ENCODE data around the gene CHORDC1. TPM values are rescaled to one million over a fixed set of nuclear protein-coding genes. Genes with fewer than 3 reads are reported as not detected.
"Not testable (repeated sequence)": the region's sequence is repeated elsewhere in the genome, so short reads cannot be mapped to it uniquely, and the experiment has no call there.

CHORDC1 gene
- total RNA-seq, 1 experiment from 2014 or later, result 95.6 TPM

DNA sequence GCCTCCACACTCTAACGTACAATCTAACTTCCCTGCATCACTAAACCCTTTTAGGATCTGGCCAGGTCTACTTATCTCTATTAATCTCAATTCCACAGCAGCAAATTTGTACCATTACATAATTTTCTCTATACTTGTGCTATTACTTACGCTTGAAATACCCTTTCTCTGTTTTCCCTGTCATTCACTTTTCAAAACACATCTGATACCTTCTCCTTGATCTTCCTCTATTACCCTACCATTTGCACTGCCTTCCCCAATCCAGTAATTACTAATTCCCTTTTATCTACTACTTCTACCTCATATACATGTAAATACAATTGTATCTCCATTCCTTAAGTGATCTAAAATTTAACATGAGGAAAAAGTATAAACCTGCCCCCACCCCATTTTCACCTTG is 14.0 kb downstream of the CHORDC1 start (continued):
- no peak for TF ChIP-seq RAD21 (IDR thresholded peaks at IDR 0.05; ENCODE audit: low read depth)
- no peak for TF ChIP-seq SP1 (IDR thresholded peaks at IDR 0.05; ENCODE audit: low read depth)
- TF ChIP-seq, protein P1, sequence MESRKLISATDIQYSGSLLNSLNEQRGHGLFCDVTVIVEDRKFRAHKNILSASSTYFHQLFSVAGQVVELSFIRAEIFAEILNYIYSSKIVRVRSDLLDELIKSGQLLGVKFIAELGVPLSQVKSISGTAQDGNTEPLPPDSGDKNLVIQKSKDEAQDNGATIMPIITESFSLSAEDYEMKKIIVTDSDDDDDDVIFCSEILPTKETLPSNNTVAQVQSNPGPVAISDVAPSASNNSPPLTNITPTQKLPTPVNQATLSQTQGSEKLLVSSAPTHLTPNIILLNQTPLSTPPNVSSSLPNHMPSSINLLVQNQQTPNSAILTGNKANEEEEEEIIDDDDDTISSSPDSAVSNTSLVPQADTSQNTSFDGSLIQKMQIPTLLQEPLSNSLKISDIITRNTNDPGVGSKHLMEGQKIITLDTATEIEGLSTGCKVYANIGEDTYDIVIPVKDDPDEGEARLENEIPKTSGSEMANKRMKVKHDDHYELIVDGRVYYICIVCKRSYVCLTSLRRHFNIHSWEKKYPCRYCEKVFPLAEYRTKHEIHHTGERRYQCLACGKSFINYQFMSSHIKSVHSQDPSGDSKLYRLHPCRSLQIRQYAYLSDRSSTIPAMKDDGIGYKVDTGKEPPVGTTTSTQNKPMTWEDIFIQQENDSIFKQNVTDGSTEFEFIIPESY (IDR thresholded peaks at IDR 0.05; ENCODE audit: extremely low read depth, insufficient replicate concordance, low read length), result no peak
- no peak for TF ChIP-seq ZFX (IDR thresholded peaks at IDR 0.05)
- TF ChIP-seq ELF1 (IDR thresholded peaks at IDR 0.05; ENCODE audit: borderline replicate concordance, low read depth), result no peak
- TF ChIP-seq ZNF274 (IDR thresholded peaks at IDR 0.05; ENCODE audit: low read depth, low read length), result no peak
- TF ChIP-seq POLR2A (IDR thresholded peaks at IDR 0.05; ENCODE audit: borderline replicate concordance, extremely low read depth, insufficient read depth, insufficient read length), result no peak

DNA sequence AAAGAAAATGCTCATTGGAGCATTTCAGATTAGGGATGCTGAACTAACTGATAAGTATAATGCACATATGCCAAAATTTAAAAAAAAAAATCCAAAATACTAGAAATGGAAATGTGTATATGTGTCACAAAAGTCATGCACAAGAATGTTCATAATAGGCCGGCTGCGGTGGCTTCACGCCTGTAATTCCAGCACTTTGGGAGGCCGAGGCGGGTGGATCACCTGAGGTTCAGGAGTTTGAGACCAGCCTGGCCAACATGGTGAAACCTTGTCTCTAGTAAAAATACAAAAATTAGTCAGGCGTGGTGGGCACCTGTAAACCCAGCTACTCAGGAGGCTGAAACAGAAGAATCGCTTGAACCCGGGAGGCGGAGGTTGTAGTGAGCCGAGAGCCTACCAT is 14.9 kb downstream of the CHORDC1 start:
- Histone ChIP-seq H4K20me1 (ENCODE audit: insufficient read depth) (peaks cover 39% of the 10 kb centered on the region; the same call in 1 of the 2 replicates), H3K79me2 (ENCODE audit: insufficient read depth, low read length) (peaks cover 90% of the 10 kb centered on the region), H3K36me3 (ENCODE audit: control insufficient read depth in 1 of 2, insufficient read depth in 2 of 2, low read length in 2 of 2) (peaks cover 37 to 61% of the 10 kb centered on the region in 2 experiments)
- H3K4me2 ChIP-seq (ENCODE audit: low read length); H3K4me1 ChIP-seq (ENCODE audit: control insufficient read depth in 1 of 2, insufficient read depth in 2 of 2, low read length in 2 of 2); H3K9ac ChIP-seq (ENCODE audit: low read length); H3K9me3 ChIP-seq (ENCODE audit: control insufficient read depth in 1 of 2, insufficient read depth in 1 of 2, low read depth in 1 of 2, low read length in 2 of 2); H3K9me2 ChIP-seq (ENCODE audit: insufficient read depth); H2AFZ ChIP-seq (ENCODE audit: low read depth, low read length, poor library complexity, severe bottlenecking); H3K4me3 ChIP-seq (replicated peaks in 1 of 2; ENCODE audit: low read depth in 1 of 2, low read length in 2 of 2); H3K27me3 ChIP-seq (ENCODE audit: insufficient read depth, low read length); RAD21 ChIA-PET (ENCODE audit: low non-redundant PET in 1 of 2, low total read pairs in 2 of 2, uncharacterized antibody in 2 of 2, unreplicated experiment in 2 of 2); DNase-seq (ENCODE audit: low read depth, low spot score); ATAC-seq; POLR2A ChIA-PET; H3K27ac ChIP-seq (ENCODE audit: low read depth, low read length); CTCF ChIA-PET; intact Hi-C loops (cut with micrococcal nuclease); BruUV-seq (replicated peaks): not testable (repeated sequence)

All from HCT116 (cell line).